ENCODE results near the gene ALOXE3.

DNA sequence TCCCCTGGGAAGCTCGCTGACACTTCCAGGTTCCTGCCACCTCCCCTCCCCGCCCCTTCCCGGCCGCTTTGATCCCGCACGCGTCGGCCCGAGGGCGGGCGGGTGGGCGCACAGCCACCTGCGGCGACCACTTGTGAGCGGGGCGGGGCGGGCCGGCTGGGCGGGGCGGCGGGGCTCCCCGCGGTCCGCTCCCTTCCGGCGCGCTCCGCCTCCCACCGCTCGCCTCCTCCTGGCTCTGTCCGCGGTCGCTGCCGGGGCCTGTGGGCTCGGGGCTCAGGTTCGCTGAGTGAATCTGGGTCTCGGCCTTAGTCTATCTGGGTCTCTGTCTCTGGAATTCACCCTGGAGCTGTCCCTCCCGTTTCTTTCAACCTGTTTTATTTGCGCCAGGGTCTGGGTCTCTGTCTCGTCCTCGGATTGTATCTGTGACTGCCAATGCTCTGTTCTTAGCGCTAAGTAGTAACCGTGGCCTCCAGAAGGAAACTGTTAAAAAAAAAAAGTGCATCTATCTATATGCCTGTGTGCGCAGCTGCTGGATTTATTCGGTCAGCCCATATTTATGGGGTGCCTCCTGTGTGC lies 8.3 kb upstream of the ALOXE3 start:
- TF ChIP-seq, protein P1, sequence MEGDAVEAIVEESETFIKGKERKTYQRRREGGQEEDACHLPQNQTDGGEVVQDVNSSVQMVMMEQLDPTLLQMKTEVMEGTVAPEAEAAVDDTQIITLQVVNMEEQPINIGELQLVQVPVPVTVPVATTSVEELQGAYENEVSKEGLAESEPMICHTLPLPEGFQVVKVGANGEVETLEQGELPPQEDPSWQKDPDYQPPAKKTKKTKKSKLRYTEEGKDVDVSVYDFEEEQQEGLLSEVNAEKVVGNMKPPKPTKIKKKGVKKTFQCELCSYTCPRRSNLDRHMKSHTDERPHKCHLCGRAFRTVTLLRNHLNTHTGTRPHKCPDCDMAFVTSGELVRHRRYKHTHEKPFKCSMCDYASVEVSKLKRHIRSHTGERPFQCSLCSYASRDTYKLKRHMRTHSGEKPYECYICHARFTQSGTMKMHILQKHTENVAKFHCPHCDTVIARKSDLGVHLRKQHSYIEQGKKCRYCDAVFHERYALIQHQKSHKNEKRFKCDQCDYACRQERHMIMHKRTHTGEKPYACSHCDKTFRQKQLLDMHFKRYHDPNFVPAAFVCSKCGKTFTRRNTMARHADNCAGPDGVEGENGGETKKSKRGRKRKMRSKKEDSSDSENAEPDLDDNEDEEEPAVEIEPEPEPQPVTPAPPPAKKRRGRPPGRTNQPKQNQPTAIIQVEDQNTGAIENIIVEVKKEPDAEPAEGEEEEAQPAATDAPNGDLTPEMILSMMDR (IDR thresholded peaks at IDR 0.05) = no peak
- TF ChIP-seq POLR2A (IDR thresholded peaks at IDR 0.05) (no peak), EP300 (IDR thresholded peaks at IDR 0.05) (no peak), POLR2AphosphoS5 (IDR thresholded peaks at IDR 0.05) (no peak)

All from stomach (tissue), 4 donors.